B cell (primary cell): ENCODE results near the gene DISP2.

ENCODE experiments used
- CTCF ChIP-seq: fragments of 200-600 bp; IDR thresholded peaks from one replicate; pipeline ENCODE4 v1.8.0; 2022; ENCODE audit warnings: antibody characterized with exemption, mild to moderate bottlenecking
- EZH2 ChIP-seq: IDR thresholded peaks from 2 replicates; pipeline ENCODE4 v1.6.1; 2012; ENCODE audit warnings: borderline replicate concordance, low read depth, mild to moderate bottlenecking, moderate library complexity, low read length; ENCODE audit not compliant: insufficient read depth, poor library complexity, severe bottlenecking

GRCh38 chr15:40427188-40427587 is 69.2 kb downstream of the DISP2 start:
- no peak for TF ChIP-seq EZH2
- no peak for TF ChIP-seq CTCF
